Activated CD4-positive, alpha-beta T cell treated with anti-CD3 and anti-CD28 coated beads, Interleukin-2, amount 50 U/mL, for 24 hours (primary cell): ENCODE measurements around the gene BTRC.
"Not testable (repeated sequence)": the region's sequence is repeated elsewhere in the genome, so short reads cannot be mapped to it uniquely, and the experiment has no call there.

Experiments used
- DNase-seq, 2 donors: peaks; one replicate each; pipeline ENCODE4 v3.0.0-alpha.2; 2020; ENCODE audit warnings: low read depth in 1 of 2, low spot score in 1 of 2

BTRC gene

DNA sequence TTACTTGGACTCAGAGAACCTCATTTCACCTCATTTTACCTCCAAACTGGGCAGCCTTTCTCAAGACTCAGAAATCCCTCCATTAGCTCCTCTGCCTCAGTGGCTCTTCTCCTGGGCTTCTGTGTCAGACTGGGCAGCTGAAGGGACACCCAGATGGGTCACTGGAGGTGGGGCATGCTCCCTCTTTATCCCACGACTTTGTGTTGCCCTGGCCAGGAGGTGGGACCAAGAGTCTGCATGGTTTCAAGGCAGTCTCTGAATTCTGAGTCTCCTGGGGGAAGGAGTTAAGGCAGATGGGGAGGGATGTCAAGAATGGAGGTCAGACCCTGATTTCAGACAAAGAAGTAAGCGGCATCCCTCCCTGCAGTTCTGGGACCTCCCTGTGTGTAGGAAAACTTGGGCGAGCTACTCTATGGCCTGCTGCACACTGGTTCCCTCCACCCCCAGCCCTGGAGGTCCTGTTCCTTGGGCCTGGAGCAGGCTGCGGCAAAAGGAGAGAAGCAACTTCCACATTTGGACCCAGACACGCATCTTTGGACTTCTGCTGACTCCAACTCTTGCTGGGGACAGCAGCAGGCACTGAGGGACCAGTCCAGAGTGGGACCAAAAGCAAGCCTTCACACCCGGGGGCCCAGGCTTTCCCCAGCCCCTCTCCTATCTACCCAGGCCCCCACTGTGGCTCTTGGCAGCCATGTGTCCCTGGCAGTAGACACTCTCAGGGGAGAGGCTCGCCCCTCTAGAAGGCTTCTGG is 223.3 kb downstream of the BTRC start:
- no peak for DNase-seq

DNA sequence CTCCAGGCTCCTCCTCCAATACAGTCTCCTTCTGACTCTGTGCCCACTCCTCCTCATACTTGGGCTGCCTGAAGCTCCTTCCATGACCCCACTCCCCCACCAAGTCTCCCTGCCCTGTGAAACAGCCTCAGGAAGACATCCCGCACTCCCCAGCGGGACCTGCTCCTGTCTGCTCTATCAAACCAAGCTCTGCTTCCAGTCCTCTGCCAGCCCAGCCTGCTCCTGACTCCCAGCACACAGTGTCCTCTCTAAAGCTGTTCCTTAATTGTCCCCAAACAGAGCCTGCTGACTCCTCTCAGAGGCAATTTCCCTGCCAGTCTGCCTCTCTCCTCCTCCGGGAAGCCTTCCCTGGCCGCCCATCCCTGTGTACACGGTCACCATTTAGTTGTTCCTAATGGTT is 224.2 kb downstream of the BTRC start:
- no peak for DNase-seq

DNA sequence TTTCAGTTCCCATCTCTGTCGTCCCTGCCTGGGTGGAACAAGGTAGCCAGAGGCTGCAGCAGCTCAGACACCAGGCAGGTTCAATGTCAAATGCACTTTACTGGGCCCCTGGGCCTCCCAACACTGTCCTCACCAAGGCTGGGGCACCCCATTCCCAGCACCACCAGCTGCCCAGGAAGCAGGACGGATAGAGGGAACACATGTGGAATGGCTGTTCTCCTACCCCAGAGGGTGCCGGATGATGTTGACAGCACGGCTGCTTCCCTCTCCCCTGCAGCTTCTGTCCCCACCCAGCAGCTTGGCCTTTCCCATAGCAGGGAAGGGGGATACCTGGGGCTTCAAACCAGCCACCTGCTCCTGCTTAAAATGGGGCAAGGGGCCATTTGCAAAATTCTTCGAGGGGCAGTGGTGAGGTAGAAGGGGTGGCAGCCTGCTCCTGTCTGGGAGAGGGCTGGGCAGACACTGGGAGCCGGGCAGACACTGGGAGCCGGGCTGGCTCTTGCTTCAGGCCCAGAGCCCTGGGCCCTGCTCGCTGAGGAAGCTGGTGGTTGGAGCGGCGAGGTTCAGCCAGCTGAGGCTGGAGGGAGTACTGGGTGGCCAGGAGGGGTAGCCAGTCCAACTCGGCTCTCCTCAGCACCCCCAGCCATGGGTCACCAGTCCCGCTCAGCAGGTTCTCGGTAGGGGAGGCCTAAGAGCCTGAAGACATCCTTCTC is 225.0 kb downstream of the BTRC start:
- no peak for DNase-seq

DNA sequence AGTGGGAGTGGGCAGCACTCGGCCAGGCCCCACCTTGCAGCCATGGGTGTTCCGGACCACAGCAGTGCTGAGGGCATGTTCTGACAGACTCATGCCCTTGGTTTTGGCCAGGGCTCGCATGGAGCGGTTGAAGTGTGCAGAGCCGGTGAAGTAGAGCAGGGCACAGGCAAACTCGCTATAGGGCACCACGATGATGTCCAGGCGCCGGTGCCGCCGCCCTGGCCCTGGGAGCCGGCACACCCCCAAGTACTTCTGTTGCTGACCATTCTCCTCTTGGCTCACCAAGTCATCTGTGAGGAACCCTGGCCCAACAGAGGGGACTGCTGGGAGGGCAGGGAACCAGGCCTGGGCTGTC is 225.5 kb downstream of the BTRC start:
- DNase-seq: no peak

DNA sequence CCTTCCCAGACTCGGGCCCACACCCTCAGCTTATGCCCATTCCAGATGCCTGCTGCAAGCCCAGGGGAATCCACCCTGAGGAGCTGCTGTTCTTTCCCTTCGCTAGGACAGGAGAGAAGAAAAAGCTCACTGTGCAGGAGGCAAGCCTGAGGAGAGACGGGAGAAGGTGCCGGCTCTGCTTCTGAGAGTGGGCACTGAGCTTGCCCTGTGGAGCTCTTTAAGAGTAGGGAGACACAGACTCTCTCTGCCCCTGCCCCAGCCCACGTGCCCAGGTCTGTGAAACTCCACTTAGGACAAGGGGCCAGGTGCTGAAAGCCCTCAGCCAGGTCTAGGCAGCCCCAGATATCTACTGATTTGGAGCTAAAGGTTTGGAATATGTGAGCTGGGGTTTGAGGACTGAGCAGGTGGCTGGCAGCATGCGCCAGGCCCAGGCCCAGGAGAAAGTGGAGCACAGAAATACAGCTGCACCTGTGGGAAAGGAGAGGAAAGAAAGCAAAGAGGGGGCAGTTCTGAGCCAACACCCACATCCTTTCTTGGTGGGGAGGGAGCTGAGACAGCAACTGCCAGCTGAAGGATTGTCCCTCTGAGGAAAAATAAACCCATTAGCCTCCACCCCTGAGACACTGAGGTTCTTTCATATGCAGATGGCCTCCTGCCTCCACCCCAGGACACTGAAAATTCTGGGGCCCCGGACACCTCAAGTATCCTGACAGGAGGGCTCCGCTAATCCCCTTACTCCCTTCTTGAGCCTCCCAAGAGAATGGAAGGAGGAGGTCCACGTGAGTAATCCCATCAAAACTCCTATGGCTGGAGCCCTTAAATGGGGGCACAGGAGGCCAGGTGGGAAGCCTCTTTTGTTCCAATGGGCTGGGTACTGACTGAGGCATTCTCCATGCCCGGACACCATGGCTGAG is 226.8 kb downstream of the BTRC start:
- DNase-seq: no peak

DNA sequence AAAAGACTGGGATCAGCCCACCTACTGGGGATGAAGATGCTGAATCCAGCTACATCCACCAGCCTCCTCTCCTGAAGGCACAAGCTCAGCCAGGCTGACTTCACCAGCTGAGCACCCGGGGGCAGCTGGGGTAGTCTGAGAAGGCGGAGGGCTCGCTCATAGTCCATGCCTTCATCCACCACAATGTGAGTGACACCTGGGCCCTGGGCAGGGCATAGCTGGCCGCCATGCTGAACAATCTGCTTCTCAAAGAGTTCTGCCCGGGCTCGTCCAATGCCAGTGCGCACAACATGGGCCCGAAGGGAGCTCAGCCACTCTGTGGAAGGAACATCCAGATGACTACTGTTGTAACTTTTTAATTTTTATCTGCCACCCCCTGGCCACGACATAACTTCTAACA is 231.9 kb downstream of the BTRC start:
- no peak for DNase-seq

DNA sequence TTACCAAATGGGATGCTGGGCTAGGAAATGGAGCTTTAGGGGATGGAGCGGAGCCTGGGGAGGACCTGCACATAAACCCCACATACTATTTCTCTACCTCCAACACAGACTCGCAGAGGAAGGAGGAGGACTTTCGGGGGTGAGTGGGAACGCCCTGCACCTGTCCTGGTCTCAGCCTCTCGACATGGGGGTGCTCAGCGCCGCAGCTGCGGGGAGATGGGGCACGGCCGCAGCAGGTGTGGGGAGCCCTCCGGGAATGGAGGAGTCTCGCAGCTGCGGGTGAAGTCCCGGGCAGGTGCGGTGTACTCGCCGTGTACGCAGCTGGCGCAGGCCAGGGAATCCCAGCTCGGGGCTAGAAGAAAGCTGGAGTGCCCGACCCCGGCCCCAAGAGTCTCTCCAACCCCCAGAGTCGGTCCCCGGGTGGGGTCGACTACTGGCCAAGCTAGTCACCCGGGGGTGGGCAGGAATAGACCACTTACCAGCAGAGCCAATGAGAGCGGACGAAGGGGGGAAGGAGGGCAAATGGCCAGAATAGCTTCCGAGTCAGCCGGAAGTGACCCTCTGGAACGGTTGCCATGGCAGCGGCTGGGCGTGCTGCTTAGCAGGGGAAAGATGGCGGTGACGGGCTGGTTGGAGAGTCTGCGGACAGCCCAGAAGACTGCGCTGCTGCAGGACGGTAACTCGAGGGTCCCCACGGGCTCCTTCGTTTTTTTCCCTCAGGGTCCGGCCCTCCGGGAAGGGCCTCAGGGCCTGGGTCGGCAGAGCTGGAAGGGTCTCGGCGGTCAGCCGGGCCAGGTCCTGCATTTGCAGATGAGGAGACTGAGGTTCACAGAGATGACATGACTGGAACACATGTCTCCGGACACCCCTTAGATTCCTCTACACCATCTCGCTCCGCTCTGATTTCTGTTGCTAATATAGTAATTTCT is 234.0 kb downstream of the BTRC start, which contains the start of the genes DPCD and POLL:
TSS of gene DPCD (plus strand) at position 597 of the 929 bp plus-strand sequence. CDS start at position 613, 16 bp downstream.
TSS of gene POLL (minus strand) at position 533 of the 929 bp plus-strand sequence. CDS start 897 bp downstream, outside the sequence.
- peak; percentile 75 to 90 for DNase-seq

DNA sequence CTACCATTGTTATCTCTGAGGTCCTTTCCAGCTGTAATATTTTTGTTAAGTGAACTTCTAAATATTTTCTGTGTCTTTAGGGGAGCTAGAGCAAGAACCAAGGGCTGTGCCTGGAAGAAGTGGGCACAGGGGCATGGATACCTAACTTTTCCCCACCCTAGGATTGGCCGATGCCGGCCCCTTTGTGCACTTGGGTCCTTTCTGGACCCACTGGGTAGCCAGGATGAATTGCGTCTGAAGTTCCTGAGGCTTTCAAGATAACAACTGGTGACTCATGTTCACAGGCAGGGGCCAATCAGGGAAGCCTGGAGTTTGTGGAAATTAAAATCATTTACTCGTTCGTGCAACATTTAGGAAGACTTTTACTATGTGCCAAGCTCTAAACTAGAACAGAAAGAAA is 234.9 kb downstream of the BTRC start:
- no peak for DNase-seq

DNA sequence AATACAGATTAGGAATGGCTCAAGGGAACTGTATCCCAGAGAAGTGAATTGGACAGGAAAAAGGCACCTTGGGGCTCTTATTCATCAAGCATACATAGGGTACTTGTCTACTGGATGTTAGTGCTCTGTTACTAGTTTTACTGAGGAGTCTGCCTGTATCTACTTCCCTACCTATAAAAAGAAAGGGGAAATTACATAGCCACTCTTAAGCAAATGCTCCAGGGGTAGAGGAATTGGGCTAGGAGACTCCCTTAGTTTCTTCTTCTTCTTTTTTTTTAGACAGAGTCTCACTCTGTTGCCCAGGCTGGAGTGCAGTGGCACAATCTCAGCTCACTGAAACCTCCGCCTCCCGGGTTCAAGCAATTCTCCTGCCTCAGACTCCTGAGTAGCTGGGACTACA is 239.4 kb downstream of the BTRC start:
- DNase-seq: not testable (repeated sequence)

DNA sequence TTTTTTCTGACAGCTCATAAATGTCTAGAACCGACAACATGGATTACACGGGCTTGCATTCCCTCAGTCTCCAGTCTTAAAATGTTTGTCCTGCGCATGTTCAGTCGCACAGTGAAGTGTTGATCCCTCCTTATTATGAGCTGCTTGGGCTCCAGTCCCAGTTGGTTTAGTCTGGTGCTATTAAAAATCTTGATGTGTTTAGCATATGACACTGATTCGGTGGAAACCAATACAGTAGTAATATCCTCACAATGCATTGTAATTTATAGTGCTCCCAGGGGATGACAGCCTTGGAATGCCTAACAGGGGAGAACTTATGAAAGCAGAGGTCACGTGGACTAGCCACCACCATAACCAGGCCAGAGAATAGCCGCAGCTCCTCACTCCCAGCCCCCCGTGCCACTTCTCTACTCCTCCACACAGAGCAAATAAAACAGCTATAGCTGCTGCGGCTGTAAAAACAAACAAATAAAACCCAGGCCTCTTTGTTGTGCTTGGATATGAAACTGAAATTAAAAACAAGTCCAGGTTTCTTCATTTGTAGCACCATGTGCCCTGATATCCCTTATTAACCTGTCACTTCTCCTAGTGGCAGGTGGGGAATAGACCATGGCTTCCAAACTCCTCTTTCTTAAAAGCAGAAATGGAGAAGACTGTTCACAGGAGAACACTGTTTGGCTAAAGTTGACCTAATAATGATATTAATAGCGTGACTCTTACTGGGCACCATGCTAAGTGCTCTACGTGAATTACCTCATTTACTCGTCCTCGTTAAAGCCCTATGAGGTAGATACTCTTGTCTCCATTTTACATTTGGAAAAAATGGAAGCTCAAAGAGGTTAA is 241.8 kb downstream of the BTRC start:
- DNase-seq: no peak

DNA sequence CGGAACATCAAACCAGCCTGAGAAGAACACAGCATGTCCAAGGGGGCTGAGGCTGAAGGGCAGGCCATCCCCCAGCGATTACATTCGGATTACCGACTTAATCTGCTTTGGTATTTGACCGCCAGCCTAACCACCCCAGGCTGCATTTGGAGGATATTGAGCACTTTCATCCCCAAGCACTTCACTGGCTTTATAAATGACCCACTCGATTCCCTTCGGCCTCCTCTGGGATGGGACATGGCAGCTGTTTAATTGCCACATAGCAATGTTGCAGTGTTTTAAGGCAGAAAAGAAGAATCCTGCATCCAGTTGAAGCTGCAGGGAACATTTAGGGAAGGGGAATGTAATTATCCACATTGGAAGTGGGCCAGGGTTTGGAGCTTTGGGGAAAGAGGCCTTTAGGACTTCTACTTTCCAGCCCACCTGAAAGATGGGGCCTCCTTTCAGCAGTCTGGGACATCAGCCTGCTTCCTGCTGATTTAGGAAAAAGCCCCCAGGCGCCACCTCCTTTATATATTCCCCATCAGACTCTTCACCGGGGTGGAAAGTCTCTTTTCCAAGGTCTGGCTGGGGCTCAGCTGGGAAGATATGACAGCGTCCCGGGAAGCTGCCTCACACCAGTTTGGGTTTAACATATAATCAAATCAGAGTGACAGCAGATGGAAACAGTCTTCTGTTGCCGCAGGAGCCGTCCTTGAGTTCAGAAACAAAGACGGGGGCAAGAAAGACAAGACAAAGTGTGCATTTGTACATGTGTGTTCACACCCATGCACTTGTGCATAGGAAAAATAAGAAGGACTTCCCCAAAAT is 243.3 kb downstream of the BTRC start:
- no peak for DNase-seq

DNA sequence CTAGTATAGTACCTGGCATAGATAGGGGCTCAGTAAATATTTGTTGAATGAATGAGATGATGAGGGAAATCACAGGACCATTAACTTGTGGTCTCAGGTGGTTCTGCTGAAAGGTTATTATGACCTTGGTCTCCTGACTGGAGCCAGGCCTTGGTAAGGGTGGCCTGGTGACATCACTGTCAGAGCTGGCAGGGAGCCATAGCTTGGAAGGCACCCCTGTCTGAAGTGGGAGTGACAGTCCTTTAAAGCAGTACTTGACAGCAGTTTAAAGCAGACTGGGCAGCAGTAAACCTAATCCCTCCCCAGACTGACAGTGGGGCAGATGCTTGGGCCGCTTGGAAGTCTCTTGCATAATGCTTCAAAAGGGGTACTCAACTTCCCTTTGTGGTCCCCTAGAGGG is 247.6 kb downstream of the BTRC start:
- DNase-seq: no peak

DNA sequence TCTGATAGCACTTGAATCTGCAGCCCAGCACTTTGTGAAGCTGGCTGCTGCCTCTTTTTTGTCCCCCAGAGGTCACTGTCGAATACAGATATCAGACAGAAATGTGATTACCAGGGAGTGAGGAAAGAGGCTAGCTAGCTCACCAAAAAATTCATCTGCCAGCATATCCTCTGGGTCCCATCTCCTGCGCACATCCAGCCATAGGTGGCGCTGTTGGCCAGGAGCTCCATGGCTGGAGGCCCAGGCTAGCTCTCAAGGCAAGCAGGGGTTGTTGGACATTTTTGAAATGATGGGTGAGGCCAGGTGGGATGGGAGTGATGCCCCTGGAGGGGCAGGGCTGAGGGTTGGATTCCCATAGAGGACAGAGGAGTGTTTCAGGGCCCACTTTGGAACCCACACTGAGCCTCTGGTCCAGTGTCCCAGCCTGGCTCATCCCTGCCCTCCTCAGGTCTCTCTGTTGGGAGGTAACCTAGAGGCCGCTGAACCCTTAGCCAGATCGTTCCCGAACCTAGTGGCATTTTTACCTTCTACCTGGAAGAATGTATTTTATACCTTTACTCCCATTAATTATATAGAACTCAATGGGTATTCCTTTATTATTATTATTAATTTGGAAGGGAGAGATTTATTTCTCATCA is 248.9 kb downstream of the BTRC start:
- DNase-seq: peak; percentile 44 to 52
